Stimulated activated CD4-positive, alpha-beta T cell treated with anti-CD3 and anti-CD28 coated beads, Interleukin-12 subunit alpha, Interleukin-12 subunit beta, amount 100 ng/mL, for 4 hours (primary cell): ENCODE measurements around the gene CES4A.
"Not testable (repeated sequence)": the region's sequence is repeated elsewhere in the genome, so short reads cannot be mapped to it uniquely, and the experiment has no call there.

Source experiments
- DNase-seq: peaks from one replicate; pipeline ENCODE4 v3.0.0-alpha.2; 2020

CES4A gene

DNA sequence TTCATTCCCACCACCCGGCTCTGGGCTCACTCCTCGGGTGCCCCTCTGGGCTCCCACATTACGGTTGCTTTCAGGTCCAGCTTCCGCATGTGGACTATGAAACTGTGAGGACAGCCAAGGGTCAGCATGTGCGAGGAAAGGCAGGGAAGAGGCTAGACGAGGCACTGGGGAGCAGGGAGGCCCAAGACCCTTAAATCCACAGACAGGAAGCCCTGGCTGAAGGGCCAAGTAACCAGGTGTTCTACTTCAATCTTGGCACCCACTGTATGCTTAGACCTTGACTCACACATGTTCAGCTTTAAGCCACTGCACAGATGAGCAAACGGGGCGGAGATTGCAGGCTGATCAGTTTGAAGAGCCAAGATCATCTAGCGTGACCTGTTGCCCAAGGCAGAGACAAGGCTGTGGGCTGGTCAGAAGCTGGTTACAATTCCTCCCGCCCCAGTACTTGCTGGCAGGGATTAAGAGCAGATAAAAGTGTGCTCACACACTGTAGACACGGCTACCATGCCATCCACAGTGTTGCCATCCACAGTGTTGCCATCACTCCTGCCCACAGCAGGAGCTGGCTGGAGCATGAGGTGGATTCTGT lies at the start of gene CES4A:
TSS of gene CES4A (plus strand) at position 393 of the 592 bp plus-strand sequence. CDS start at position 577, 184 bp downstream.
- no peak for DNase-seq

DNA sequence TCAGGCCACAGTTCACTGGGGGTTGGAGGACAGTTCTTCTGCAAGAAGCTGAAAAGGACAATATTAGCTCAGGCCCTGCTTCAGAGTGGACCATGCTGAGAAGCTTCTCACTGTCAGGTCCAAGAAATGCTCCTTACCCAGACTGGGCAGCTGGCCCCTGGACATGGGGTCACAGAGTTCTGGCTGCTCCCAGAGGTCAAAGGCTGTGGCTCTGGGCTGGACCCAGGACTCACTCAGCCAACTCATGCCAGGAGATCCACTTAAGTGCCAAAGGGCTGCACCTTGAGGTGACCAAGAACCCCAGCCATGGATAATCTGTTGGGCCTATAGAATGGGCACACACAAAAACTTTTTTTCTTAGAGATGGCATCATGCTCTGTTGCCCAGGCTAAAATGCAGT lies 49.0 kb upstream of the CES4A start:
- no peak for DNase-seq

GRCh38 chr16:66940236-66940635 lies 48.2 kb upstream of the CES4A start:
- no peak for DNase-seq

GRCh38 chr16:66942981-66943380 lies 45.4 kb upstream of the CES4A start:
- DNase-seq: no peak

GRCh38 chr16:66943426-66944053 lies 44.8 kb upstream of the CES4A start:
- DNase-seq: no peak

- DNase-seq: no peak
Measured at GRCh38 chr16:66944054-66944441, 44.3 kb upstream of the CES4A start.

- DNase-seq: not testable (repeated sequence)
Measured at GRCh38 chr16:66944971-66945370, 43.4 kb upstream of the CES4A start.

GRCh38 chr16:66945939-66946338 lies 42.5 kb upstream of the CES4A start:
- no peak for DNase-seq

DNA sequence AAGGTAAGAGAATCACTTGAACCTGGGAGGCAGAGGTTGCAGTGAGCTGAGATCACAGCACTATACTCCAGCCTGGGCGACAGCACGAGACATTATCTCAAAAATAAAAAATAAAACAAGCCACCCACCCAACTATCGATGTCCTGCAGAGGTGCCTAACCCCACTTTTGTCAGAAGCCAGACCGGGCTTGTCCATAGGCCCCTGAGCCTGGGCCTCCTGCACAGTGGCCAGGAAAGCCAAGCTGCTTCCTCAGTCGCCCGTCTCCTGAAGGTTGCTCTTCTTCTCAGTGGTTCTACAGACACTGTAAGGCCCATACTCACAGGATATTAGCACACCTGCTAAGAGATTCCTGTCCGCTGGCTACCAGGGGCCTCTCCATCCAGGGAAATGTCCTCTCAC lies 41.8 kb upstream of the CES4A start:
- no peak for DNase-seq

DNA sequence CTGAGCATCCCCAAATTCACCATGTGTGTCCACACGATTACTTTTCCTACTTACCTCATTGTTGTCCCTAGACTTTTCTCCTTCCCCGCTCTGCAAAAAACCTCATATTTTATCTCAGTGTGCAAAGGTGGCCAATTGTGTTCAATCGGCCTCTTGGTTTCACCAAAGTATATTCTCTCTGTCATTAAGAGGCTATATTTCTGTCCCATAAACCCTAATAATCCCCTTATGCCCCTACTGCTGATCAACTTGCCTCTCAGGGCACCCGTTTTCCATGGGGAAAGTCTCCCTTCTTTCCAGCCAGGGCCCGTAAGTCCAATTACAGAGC lies 41.5 kb upstream of the CES4A start:
- DNase-seq: no peak

GRCh38 chr16:66947302-66948065 lies 40.9 kb upstream of the CES4A start:
- peak; percentile 80 for DNase-seq

DNA sequence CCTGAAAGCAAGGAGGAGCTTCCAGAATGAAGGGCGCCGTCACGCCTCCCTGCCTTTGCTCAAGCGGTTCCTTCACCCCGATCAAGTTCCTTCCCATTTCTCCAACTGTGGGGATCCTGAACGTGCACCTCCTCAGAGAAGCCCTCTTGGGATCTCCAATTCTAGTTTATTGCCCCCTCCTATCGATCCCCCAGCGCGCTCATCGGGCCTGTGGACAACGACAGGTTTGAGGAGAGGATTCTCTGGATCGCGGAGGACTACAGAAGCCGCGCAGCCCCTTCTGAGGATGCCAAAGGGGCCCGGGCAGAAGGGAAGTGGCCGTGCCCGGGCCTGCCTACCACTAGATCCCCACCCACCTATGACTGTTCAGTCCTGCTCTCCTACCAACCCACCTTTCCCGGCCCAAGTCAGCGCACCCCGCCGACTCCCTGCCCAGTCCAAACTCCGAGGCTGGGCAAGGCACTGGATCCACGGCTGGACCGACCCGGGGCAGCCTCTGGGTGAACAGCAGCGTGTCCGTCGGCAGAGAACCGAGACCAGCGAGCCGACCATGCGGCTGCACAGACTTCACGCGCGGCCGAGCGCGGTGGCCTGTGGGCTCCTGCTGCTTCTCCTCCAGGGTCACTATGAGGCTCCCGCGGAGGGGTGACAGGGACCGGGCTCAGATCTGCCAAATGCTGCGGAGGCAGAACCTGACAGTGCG lies 40.1 kb upstream of the CES4A start:
- no peak for DNase-seq

GRCh38 chr16:66948837-66949225 lies 39.6 kb upstream of the CES4A start:
- DNase-seq: no peak

DNA sequence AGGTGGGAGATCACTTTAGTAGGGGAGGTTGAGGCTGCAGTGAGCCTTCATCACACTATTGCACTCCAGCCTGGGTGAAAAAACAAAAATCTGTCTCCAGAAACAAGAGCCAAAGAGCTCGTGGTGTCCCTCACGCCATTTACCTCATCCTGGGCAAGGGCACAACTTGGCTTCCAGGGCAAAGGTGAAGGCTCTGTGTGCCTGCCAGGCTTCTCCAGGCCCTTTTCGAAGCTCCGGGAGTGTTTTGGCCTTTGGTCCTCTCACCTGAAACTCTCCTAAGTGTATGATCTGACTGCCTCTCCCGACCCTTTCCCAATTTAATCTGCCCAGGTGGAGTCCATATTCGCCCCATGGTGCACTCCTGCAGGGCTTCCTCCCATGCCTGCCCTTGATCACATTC lies 38.9 kb upstream of the CES4A start:
- no peak for DNase-seq

- DNase-seq: no peak
Measured at GRCh38 chr16:66950437-66950836, 38.0 kb upstream of the CES4A start.

- DNase-seq: no peak
Measured at GRCh38 chr16:66950971-66951790, 37.2 kb upstream of the CES4A start.

DNA sequence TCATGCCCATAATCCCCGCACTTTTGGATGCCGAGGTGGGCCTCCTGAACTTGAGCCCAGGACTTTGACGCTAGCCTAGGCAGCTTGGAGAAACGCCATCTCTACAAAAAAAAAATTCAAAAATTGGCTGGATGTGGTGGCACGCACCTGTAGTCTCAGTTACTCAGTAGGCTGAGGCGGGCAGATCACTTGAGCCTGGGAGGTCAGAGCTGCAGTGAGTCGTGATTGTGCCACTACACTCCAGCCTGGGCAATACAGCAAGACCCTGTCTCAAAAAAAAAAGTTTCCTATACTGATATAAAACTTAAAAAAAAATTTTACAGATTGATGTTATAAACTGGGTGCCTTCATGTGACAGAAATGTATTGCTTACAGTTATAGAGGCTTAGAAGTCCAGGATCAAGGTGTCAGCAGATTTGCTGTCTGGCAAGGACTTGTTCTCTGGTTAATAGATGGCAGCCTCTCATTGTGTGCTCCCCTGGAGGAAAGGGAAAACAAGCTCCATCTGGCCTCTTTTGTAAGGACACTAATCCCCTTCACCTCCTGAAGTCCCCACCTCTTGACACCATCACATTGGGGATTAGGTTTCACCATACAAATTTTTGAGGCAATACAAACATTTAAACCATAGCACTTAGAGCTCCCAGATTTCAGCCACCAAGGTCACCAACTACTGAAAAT lies 35.8 kb upstream of the CES4A start:
- DNase-seq: no peak

GRCh38 chr16:66953462-66954096 lies 34.8 kb upstream of the CES4A start:
- no peak for DNase-seq

GRCh38 chr16:66954097-66954659 lies 34.2 kb upstream of the CES4A start:
- DNase-seq: peak; percentile 69

GRCh38 chr16:66955363-66956153 lies 32.8 kb upstream of the CES4A start:
- DNase-seq: not testable (repeated sequence)

GRCh38 chr16:66956154-66956457 lies 32.3 kb upstream of the CES4A start:
- DNase-seq: not testable (repeated sequence)
